Common myeloid progenitor, CD34-positive (primary cell): ENCODE measurements around the gene IFITM10.

Source experiments
- CTCF ChIA-PET: fragments of 350-600 bp; sonication (Branson Sonifier 250); formaldehyde crosslinking; loops from one replicate; lab custom pipeline; 2021; ENCODE audit warnings: antibody characterized with exemption; lab: Charles Lee
- POLR2A ChIA-PET: fragments of 350-600 bp; sonication (Branson Sonifier 250); formaldehyde crosslinking; loops from one replicate; lab custom pipeline; 2021; ENCODE audit warnings: antibody characterized with exemption; lab: Charles Lee
- DNase-seq, 3 donors: peaks; one replicate each; pipeline versions ENCODE4 v3.0.0 to v3.0.0-alpha.2; 2013
- H3K27ac ChIP-seq, 2 experiments: 1 replicate in 1 of 2; 2 replicates in 1 of 2; pipeline ENCODE4 v1.7.0; 2013; ENCODE audit warnings: inconsistent platforms in 2 of 2, low read length in 2 of 2, mild to moderate bottlenecking in 2 of 2, low read depth in 1 of 2, moderate library complexity in 1 of 2; ENCODE audit not compliant: severe bottlenecking in 2 of 2, insufficient read depth in 1 of 2, poor library complexity in 1 of 2
- H3K27me3 ChIP-seq, 5 experiments: replicated peaks in 2 of 5; 1 replicate in 3 of 5; 2 replicates in 2 of 5; pipeline versions ENCODE4 v1.6.1 to v1.7.0; 2013; ENCODE audit warnings: low read length in 4 of 5, mild to moderate bottlenecking in 2 of 5, moderate library complexity in 2 of 5, inconsistent platforms in 1 of 5; ENCODE audit not compliant: insufficient read depth in 5 of 5, control insufficient read depth in 4 of 5
- H3K36me3 ChIP-seq, 4 experiments: 1 replicate in 2 of 4; 2 replicates in 2 of 4; pipeline versions ENCODE4 v1.6.1 to v1.7.0; 2013; ENCODE audit warnings: low read length in 3 of 4, control low read depth in 1 of 4, mild to moderate bottlenecking in 1 of 4; ENCODE audit not compliant: control insufficient read depth in 4 of 4, insufficient read depth in 4 of 4
- H3K4me1 ChIP-seq, 4 experiments: 1 replicate in 3 of 4; 2 replicates in 1 of 4; pipeline versions ENCODE4 v1.6.1 to v1.7.1; 2013; ENCODE audit warnings: low read length in 3 of 4, mild to moderate bottlenecking in 3 of 4, control low read depth in 1 of 4, inconsistent platforms in 1 of 4, moderate library complexity in 1 of 4; ENCODE audit not compliant: control insufficient read depth in 4 of 4, insufficient read depth in 4 of 4; ENCODE audit errors: control extremely low read depth in 1 of 4
- H3K4me3 ChIP-seq, 7 experiments: 1 replicate in 4 of 7; 2 replicates in 3 of 7; pipeline versions ENCODE4 v1.5.1 to v1.7.0; 2013; ENCODE audit warnings: mild to moderate bottlenecking in 7 of 7, low read length in 6 of 7, moderate library complexity in 6 of 7, inconsistent platforms in 2 of 7, low read depth in 2 of 7, control low read depth in 1 of 7; ENCODE audit not compliant: insufficient read depth in 4 of 7, control insufficient read depth in 1 of 7; ENCODE audit errors: extremely low read depth in 1 of 7
- H3K9me3 ChIP-seq, 5 experiments: 1 replicate in 4 of 5; 2 replicates in 1 of 5; pipeline versions ENCODE4 v1.6.1 to v1.7.1; 2013; ENCODE audit warnings: low read length in 4 of 5, mild to moderate bottlenecking in 2 of 5, inconsistent platforms in 1 of 5, low read depth in 1 of 5, moderate library complexity in 1 of 5; ENCODE audit not compliant: control insufficient read depth in 4 of 5, insufficient read depth in 2 of 5; ENCODE audit errors: control extremely low read depth in 1 of 5
- WGBS: methylation state at CpG from one replicate; pipeline ENCODE4 v1.1.5; 2013; ENCODE audit not compliant: insufficient coverage; 5-methylcytosine and 5-hydroxymethylcytosine counted together

The IFITM10 gene

GRCh38 chr11:1701091-1701807 lies 49.1 kb downstream of the IFITM10 start:
- DNase-seq, result peak in 2 of 3 donors; percentile 26 to 35
- CTCF ChIA-PET, result interaction anchor here (0.7 to 8.6 kb wide), 17 partner anchors 8 to 449 kb away, joined by 3 to 92 read pairs (median 3); partner anchors contain the start of gene SYT8
- 77% methylated on average over 7 of the region's 10 CpGs for WGBS
- Histone ChIP-seq H3K27ac (no peak overlapping the region), H3K4me3 (no peak overlapping the region), H3K4me1 (peaks cover 0 to 13% (median 3%) of the 10 kb centered on the region in 4 experiments), H3K9me3 (peaks cover 0 to 4% (median 2%) of the 10 kb centered on the region in 5 experiments), H3K27me3 (no peaks in the 10 kb centered on the region), H3K36me3 (no peaks in the 10 kb centered on the region)
- POLR2A ChIA-PET, result interaction anchor here (0.8 to 1.0 kb wide), 2 partner anchors 119 to 131 kb away, joined by 3 to 4 read pairs; no protein-coding TSS in a partner anchor

GRCh38 chr11:1699771-1700170 lies 50.6 kb downstream of the IFITM10 start:
- no peaks in the 10 kb centered on the region for H3K27me3 ChIP-seq
- 100% methylated on average over 5 of the region's 5 CpGs for WGBS
- POLR2A ChIA-PET, result no interaction called here
- H3K9me3 ChIP-seq, result peaks cover 0 to 4% (median 0%) of the 10 kb centered on the region in 5 experiments
- no peaks in the 10 kb centered on the region for H3K36me3 ChIP-seq
- no peak for DNase-seq
- H3K27ac ChIP-seq, result no peak overlapping the region
- peaks cover 0 to 13% (median 0%) of the 10 kb centered on the region in 4 experiments for H3K4me1 ChIP-seq
- CTCF ChIA-PET, result interaction anchor here (1.2 to 8.6 kb wide), 2 partner anchors 134 to 450 kb away, joined by 4 to 92 read pairs; partner anchors contain the start of gene SYT8
- H3K4me3 ChIP-seq, result no peak overlapping the region

DNA sequence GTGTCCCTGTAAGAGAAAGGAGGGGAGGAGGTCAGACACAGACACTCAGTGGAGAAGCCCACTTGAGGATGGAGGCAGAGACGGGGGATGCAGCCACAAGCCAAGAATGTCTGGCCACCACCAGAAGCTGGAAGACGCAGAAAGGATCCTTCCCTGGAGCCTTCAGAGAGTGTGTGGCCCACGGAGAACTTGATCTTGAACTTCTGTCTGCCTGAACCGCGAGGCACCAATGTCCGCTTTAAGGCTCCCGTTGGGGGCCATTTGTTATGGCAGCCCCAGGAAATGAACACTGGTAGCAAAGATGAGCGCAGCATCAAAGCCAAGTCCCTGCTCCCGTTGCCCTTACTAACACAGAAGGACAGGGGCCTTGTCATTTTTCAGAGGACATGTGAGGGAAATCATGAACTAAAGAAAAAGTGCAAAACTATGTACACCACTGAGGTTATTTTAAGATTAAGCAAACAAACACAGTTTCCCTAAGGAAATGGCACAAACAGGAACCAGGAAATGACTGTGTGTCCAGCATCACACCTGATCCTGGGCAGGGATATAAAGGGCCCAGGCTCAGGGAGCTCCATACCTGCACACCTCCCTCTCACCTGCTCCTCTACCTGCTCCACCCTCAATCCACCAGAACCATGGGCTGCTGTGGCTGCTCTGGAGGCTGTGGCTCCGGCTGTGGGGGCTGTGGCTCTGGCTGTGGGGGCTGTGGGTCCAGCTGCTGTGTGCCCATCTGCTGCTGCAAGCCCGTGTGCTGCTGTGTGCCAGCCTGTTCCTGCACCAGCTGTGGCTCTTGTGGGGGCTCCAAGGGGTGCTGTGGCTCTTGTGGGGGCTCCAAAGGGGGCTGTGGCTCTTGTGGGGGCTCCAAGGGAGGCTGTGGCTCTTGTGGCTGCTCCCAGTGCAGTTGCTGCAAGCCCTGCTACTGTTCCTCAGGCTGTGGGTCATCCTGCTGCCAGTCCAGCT lies 53.5 kb downstream of the IFITM10 start, which contains the start of gene KRTAP5-6:
KRTAP5-6 (plus strand) TSS at position 588 of the 963 bp plus-strand sequence; CDS start at position 639, 51 bp downstream.
- H3K27me3 ChIP-seq, result peaks cover 0 to 3% (median 0%) of the 10 kb centered on the region in 5 experiments
- peaks cover 0 to 4% (median 0%) of the 10 kb centered on the region in 5 experiments for H3K9me3 ChIP-seq
- H3K4me3 ChIP-seq, result no peak within 1 kb of the TSS
- no peak within 1 kb of the TSS for H3K27ac ChIP-seq
- 93% methylated on average over 10 of the region's 11 CpGs for WGBS
- POLR2A ChIA-PET, result no interaction called here
- H3K4me1 ChIP-seq, result peaks cover 0 to 25% (median 17%) of the 10 kb centered on the region in 4 experiments
- DNase-seq, result no peak
- CTCF ChIA-PET, result interaction anchor here (1.4 to 8.6 kb wide), 3 partner anchors 18 to 137 kb away, joined by 3 to 92 read pairs (median 4); partner anchors contain the start of gene SYT8
- H3K36me3 ChIP-seq, result no peaks in the 10 kb centered on the region

DNA sequence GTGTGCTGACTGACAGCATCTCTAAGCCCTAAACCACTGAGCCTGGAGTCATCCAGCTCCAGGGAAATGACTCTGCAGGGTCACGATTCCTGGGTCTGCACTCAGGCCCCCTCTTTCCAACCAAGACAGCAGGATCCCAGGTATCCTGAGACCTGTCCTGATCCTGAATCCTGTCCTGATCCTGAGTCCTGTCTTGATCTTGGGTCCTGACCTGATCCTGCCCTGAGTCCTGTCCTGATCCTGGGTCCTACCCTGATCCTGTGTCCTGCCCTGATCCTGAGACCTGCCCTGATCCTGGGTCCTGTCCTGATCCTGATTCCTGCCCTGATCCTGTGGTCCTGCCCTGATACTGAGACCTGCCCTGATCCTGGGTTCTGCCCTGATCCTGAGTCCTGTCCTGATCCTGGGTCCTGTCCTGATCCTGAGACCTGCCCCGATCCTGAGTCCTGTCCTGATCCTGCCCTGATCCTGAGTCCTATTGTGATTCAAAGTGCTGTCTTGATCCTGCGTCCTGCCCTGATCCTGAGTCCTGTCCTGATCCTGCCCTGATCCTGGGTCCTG lies 54.8 kb downstream of the IFITM10 start:
- Histone ChIP-seq H3K4me3 (no peak overlapping the region), H3K27me3 (peaks cover 0 to 3% (median 0%) of the 10 kb centered on the region in 5 experiments), H3K36me3 (no peaks in the 10 kb centered on the region), H3K9me3 (no peaks in the 10 kb centered on the region), H3K4me1 (peaks cover 0 to 17% (median 16%) of the 10 kb centered on the region in 4 experiments), H3K27ac (no peak overlapping the region)
- WGBS, result 93% methylated on average over 3 of the region's 3 CpGs
- ChIA-PET CTCF (interaction anchor here (1.5 to 6.4 kb wide), 11 partner anchors 11 to 456 kb away, joined by 4 to 213 read pairs (median 15); partner anchors contain the start of gene SYT8), POLR2A (no interaction called here)
- DNase-seq, result no peak

- POLR2A ChIA-PET, result interaction anchor here (0.8 to 1.0 kb wide), 2 partner anchors 56 to 138 kb away, joined by 3 read pairs; partner anchors contain the start of gene IFITM10
- peaks cover 0 to 3% (median 0%) of the 10 kb centered on the region in 5 experiments for H3K27me3 ChIP-seq
- peaks cover 0 to 20% (median 16%) of the 10 kb centered on the region in 4 experiments for H3K4me1 ChIP-seq
- CTCF ChIA-PET, result interaction anchor here (0.9 to 6.4 kb wide), 31 partner anchors 10 to 464 kb away, joined by 3 to 213 read pairs (median 7); partner anchors contain the start of gene SYT8
- DNase-seq, result no peak
- no peaks in the 10 kb centered on the region for H3K9me3 ChIP-seq
- no peak overlapping the region for H3K27ac ChIP-seq
- H3K4me3 ChIP-seq, result no peak overlapping the region
- WGBS, result 97% methylated on average over 13 of the region's 15 CpGs
- H3K36me3 ChIP-seq, result no peaks in the 10 kb centered on the region
Measured at GRCh38 chr11:1694846-1695547, 55.4 kb downstream of the IFITM10 start.
